Stimulated activated CD4-positive, alpha-beta T cell treated with anti-CD3 and anti-CD28 coated beads, TNF-alpha, amount 100 ng/mL, for 4 hours (primary cell): ENCODE measurements around the gene APRT.
"Not testable (repeated sequence)": the region's sequence is repeated elsewhere in the genome, so short reads cannot be mapped to it uniquely, and the experiment has no call there.

Experiments used
- DNase-seq, 3 experiments: peaks; one replicate each; pipeline ENCODE4 v3.0.0-alpha.2; 2020; ENCODE audit warnings: low read depth in 3 of 3

Gene APRT

DNA sequence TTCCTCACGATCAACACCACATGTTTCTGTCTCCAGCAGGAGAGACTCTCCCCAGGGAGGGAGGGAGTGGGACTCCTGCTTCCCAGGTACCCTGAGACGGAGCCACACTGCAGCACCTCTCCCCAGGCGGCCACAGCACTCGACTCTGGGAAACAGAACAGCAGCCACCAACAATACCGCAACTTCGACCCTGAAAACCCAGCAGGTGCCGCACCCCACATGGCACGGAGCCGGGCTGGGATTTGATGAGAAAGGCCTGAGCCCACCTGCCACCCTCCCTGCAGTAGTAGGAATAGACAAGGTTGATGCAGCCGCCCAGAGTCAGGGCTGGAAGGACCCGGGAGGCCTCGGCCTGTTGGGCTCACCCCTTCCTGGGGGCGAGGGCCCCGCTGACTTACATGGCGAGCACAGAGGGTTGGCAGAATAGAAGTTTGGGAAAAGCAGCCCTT is 30.6 kb upstream of the APRT start:
- no peak for DNase-seq

DNA sequence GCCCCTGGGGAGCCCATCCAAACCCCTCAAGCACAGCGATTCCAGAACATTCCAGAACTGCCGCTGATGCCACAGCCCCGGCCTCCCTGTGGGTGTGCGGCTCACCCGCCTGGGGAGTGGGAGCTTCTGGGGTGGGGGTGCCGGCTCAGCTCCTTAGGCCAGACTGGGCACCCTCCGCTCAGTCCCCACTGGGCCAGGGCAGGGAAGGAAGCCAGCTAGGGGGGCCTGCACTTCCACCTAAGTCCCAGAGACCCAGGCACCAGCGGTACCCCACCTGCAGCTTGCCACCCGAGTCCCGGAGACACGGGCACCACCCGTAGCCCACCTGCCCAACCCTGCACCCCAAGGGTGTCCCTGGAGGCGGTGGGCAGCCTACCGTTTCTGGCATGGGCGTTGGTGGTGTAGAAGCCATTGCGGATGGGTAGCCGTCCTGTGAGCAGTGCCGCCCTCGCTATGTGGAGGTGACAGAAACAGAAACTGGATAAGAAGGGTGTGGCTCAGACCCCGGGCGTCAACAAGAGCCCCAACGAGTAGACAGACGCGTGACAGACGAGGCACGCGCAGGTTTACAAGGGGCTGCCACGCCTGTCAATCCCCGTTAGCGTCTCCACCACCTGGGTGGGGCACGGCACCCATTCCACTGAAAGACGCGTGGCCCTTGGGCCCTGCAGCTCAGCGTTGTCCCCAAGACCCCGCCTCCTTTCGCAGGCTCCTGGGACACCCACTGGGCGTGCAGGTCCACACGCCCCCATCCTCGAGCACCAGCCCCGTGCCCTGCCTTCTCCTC is 30.0 kb upstream of the APRT start:
- DNase-seq = no peak

DNA sequence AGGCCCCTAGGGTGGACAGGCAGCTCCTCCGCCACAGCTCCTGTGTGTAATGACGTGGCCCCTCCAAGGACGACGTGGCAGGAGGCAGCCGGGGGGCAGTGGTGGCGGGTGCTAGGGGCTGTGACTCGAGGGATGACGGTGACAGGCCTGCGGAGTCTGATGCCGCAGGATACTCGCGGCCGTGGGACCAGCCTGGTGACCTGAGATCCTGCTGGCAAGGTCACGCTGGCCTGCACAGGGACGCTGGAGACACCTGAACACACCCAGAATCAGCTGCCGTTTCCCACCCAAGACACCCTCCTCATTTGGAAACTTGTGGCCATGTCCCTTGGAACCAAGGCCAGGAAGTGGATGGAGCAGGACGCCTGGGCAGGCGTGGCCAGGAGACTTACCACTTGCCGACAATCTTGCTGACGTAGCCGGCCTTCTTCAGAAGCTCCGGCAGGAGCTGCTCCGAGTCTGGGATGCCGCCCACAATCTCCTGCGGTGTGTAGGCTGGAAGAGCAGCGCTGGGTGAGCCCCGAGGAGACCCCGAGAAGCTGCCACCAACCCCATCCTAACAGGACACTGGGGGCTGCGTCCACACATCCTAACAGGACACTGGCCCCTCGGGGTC is 29.0 kb upstream of the APRT start:
- no peak for DNase-seq

DNA sequence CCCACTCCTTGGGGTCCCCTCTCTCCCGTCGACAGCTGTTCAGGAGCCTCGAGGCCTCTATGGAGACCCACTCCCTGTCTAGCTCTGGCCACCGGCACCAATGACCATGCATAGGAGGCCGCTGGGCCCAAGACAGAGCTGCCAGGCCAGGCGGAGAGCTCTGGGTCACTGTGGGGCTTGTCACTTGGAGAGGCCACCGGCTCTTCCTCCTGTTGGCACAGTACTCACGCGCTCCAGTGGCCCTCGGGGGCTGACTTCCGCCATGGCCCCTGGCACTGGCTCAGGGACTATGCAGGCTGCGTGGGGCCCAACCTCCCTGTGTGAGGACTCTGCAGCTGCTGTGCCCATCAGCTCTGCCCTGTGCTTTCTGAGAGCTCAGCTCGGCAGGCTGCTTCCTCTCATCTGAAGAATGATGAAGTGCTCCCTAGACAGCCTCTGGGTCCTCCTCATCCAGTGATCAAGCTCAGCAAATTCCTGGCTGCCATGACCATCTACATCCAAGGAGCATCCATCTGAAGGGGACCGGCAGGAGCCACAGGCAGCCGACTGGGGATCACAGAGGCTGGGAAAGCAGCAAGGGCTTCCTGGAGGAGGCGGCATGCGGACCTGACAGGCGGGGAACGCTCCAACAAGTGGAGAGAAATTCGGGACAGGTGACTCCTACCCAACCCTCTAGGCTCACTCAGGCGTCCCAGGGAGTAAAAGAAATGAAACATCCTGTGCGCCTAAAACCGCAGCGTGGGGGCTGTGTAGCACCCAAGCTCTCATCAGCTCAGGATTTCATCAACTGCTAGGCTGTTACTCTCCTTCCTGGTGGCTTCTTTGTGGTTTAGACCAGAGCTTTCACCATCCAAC is 28.2 kb upstream of the APRT start:
- DNase-seq = no peak

DNA sequence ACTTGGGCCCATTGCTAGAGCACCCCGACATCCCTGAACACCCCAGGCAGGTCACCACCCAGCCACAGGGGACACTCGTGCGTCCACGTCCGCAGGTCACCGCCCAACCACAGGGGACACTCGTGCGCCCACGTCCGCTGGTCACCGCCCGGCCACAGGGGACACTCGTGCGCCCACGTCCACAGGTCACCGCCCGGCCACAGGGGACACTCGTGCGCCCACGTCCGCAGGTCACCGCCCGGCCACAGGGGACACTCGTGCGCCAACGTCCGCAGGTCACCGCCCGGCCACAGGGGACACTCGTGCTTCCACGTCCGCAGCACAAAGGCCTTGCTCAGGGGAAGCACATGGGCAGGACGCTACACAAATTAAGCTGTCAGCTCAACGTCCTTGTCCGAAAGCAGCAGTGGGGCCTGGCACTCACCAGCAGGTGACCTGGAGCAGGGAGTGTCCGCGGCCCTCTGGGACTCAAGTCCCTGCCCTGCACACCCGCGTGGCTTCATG is 27.4 kb upstream of the APRT start:
- no peak for DNase-seq

DNA sequence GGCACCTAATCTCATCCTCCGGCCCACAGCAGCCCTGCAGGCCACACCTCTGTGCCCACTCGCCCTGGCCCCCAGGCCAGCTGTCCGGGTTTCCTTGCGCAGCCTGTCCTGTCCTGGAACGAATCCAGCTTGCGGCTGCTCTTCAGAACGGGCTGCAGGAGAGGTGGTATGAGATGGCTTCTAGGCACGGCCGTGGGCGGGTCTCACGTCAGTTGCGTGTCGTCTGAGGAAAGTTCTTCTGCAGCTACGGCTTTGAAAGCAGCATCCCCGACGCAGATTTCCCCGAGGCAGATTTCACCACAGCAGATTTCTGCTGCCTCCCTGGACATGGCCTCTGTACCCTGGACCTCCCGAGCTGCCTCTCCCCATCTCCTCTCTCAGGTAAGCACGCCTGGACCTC is 26.8 kb upstream of the APRT start:
- DNase-seq = no peak

DNA sequence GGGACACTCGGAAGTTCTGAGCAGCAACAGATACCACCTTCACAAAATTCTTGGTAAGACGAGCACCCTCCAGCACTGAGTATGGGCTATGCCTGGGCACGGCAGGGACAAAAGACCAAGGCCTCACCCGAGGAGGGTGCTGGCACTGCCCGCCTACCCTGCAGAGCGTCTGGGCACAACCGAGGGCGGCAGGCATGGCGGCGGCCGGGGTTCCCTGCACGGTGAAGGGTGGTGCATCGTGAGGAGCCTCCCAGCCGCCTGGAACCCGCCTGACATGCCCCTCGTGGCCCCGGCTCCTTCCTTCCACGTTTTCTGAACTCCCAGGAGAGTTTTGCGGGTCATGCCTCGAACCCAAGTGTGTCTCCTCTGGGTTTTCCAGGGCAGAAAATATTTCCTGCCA is 26.1 kb upstream of the APRT start:
- DNase-seq = no peak

DNA sequence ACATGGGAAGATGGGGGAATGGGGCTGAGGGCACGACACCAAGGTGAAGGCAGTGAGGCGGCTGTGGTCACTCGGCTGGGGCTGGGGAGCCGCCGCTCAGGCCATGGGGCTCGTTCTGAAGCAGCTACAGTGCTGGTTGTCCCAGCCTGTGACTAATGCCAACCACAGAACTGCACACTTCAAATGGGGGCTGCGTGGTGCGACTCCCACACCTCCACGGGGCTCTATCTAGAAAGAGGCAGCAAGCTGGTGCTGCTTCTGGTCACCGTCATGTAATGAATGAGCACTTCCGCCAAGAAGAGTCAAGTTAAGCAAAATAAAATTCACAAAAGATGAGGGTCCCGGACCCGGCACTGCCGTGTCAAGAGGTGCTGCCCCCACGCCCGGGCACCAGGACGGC is 25.1 kb upstream of the APRT start:
- DNase-seq = no peak

DNA sequence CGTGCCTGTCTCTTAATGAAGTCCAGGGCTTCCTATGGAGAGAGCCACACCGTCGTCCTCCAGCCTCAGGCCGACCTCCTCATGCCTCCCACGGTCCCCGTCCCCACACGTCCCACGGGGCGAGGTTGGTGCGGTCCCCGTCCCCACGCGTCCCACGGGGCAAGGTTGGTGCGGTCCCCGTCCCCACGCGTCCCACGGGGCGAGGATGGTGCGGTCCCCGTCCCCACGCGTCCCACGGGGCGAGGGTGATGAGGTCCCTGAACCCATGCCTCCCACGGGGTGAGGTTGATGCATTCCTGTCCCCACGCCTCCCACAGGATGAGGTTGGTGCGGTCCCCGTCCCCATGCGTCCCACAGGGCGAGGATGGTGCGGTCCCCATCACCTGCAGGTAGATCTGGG is 24.1 kb upstream of the APRT start:
- no peak for DNase-seq

DNA sequence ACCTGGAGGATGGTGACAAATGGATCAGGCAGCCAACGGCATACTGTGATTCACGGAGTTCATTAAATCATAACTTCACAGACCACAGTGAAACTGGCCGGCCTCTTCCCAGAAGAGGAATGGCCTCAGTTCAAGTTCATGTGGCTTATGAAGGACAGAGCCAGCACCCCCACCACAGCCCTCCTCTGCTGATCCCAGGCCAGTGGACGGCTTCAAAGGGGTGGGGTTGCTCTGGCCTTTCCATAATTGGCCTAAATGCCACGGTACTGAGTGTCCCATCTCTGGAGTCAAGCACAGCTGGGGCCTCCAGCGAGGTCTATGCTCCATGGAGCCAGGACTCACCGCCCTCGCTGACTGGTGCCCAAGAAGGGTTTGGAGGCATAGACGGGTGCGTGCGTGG is 23.7 kb upstream of the APRT start:
- no peak for DNase-seq

DNA sequence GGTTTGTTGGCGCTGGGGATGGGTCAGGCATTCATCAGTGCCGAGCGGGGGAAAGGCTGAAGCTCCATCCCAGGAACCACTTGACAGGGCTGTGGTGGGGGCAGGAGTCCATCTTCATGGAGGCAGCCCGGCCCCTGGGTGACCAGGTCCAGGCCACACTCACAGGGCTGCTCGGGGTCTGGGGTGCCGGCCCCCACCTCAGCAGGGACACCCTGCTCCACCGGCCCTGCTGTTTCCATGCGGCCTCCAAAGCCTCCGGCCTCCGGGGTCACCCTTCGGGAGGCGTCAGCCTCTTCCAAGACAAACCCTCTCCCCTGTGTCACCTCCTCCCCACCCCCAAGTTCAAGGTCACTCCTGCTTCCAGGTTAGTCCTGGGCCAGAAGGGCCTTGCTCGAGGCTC is 22.9 kb upstream of the APRT start:
- DNase-seq = no peak

DNA sequence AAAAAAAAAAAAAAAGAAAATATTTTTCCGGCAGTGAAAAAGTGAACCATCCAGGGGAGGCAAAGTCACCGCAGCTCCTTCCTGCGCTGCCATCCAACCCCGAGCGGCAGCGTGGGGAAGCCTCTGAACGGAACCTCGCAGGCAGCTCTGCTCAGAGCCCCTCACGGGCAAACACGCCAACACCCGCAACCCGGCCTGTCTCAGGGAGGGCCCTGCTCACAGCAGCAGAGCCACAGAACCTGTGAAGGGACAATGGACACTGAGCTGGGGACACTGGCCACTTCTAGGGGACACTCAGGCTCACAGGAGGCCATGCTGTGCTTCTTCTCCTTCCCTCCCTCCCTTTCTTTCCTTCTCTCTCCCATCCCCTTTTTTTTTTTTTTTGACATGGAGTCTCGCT is 21.4 kb upstream of the APRT start:
- no peak for DNase-seq

DNA sequence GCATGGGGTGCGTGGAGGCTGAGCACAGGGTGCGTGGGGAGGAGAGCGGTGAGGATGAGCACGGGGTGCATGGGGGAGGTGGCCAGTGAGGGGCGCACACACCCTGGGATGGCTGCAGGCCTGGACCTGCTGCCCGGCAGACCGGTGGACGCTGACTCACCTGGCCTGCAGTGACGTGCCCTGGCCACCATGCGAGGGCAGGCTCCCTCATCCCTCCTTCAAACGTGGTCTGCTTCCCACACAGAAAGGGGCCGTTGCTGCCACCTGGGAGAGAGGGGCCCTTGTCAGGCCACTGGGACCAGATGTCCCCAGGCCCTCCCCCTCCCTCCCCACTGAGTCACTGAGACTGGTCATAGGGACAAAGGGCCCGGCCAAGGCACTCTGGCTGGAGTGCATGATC is 20.1 kb upstream of the APRT start:
- DNase-seq = no peak

DNA sequence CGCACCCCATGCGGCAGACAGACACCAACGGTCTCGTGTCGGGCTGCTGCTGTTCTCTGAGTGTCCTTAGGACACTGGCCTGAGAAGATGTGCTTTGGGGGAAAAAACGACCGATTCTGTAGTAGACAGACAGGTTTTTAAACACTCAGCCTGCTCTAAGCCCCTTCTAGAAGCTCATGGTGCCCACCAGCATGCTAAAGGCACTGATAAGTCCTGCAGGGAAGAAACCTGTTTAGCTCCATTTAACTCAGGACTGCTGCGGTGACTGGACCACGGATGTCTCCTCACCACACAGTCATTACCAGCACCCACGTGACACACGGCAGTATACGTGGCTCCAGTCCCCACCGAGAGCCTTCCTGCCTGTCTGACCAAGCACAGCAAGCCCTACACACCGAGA is 19.1 kb upstream of the APRT start:
- no peak for DNase-seq

DNA sequence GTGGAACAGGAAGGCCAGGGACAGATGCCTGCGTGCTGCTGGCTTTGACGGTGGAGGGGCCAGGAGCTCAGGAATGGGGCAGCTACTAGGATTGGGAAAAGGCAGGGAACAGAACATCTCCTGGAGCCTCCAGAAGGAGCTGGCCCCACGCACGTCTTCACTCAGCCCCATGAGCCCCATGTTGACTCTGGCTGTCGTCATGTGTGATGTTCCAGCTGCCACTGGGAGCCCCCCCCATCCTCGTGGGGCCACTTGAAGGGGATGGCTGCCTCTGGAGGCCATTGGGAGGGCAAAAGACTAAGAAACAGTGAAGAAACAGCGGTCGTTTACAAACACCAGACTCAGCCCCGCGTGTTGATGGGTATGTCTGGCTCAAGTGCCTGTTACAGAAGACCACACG is 18.5 kb upstream of the APRT start:
- DNase-seq = no peak

DNA sequence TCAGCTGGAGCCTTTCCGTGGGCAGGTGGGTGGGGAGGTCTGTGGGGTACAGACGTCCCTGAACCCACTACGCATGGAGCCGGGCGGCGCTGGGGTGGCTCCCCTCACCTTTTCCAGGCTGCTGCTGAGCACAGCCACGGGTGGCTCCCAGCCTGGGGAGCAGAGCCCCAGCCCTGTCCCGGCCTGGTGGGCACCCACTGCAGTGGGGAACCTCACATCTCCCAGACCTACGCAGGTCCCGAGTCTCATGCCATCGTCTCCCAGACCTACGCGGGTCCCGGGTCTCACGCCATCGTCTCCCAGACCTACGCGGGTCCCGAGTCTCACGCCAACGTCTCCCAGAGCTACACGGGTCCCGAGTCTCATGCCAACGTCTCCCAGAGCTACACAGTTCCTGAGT is 17.0 kb upstream of the APRT start:
- no peak for DNase-seq

DNA sequence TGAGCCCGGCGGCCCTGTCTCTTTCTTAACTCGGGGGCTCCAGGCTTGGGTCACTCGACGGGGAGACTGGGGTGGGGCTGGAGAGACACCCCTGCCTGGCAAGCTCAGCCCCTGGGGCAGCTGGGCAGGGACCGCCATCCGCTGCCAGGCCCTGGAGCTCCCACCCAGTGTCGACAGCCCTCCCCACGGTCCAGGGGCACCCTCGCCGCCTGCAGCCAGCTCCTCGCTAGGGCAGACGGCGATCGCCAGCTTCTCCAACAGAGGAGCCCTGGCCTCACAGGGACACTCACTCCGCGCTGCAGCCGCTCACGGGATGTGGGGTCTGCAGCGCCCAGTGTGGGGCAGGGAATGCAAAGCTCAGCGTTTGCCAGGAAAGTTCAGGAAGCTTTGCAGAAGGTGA is 16.0 kb upstream of the APRT start:
- no peak for DNase-seq

DNA sequence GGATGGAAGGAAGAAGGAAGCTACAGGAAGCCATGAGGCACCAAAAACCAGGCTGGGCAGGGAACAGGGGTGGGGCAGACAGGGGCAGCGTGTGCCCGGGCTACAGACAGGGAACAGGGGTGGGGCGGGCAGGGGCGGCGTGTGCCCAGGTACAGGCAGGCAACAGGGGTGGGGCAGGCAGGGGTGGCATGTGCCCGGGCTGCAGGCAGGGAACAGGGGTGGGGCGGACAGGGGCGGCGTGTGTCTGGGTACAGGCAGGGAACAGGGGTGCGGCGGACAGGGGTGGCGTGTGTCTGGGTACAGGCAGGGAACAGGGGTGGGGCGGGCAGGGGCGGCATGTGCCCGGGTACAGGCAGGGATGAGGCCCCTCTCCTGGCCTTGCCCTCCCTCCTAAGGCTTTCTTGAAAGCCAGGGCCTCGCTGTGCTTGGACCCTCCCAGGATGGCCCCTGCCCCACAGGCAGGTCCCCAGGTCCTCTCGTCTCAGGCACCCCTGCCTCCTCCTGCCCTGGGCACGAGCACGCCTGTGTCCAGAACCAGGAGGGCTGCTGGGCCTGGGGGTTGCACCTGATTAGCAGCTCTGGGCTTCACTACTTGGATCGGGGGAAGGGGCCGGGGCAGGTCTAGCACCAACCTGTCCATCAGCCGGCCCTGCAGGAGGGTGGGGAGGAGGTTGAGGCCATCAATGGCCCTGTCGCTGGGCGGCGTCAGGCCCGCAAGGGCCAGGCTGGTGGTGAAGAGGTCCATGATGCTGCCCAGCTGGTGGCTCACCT is 14.5 kb upstream of the APRT start:
- no peak for DNase-seq

DNA sequence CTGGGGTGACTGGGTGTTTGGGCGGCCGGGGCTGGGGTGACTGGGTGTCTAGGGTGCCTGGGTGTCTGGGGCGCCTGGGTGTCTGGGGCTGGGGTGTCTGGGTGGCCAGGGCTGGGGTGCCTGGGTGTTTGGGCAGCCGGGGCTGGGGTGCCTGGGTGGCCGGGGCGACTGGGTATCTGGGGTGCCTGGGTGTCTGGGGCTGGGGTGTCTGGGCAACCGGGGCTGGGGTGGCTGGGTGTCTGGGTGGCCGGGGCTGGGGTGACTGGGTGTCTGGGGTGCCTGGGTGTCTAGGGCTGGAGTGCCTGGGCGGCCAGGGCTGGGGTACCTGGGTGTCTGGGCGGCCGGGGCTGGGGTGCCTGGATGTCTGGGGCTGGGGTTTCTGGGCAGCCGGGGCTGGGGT is 13.4 kb upstream of the APRT start:
- no peak for DNase-seq

DNA sequence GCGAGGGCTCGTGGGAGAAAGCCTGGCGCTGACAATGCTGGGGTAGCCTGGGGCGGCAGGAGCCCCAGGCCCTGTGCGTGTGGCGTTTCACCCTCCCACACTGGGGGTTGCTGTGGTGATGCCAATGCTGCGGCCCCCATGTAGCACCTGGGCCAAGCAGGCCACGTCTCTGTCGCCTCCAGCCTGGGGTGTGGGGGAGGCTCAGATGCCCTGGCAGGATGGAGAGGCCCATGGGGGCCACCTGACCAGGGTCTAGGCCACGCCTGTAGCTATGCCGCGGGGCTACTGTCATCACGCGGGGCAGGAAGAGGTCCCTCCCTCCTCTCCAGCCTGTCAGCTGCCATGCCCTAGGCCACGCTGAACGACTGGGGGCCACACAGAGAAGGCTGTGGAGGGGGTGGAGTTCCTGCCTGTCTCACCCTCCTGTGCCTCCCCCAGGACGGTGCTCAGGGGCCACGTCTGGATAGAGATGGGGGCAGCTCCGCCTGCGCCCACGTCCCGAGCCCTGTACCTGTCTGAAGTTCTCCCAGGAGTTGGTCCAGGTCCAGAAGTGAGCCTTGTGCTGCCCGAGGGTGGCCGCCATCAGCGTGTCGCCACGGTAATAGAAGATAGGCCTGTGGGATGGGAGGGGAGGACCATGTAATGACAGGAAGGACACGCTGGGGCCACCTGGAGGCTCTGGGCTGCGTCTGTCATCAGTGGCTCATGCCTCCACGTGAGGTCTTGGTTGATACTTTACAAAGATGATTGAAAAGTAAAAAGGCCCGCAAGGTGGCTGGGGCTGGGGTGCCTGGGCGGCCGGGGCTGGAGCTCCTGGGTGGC is 12.7 kb upstream of the APRT start:
- no peak for DNase-seq

DNA sequence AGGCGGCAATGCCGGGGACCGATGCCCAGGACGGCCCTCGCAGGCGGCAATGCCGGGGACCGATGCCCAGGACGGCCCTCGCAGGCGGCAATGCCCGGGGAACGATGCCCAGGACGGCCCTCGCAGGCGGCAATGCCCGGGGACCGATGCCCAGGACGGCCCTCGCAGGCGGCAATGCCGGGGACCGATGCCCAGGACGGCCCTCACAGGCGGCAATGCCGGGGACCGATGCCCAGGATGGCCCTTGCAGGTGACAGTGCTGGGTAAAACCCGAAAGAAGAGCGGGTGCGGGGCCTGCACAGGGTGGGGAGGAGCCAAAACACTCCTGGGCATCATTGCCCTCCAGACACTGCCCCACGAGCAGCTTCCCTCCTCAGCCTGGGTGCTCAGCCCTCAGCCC is 11.9 kb upstream of the APRT start:
- not testable (repeated sequence) for DNase-seq
